ENCODE results near the gene ALAD. TPM values are rescaled to one million over a fixed set of nuclear protein-coding genes. Genes with fewer than 3 reads are reported as not detected.

ALAD gene
- total and polyA plus RNA-seq, 8 donors = 36.8 to 50.7 (median 44.7) TPM

DNA sequence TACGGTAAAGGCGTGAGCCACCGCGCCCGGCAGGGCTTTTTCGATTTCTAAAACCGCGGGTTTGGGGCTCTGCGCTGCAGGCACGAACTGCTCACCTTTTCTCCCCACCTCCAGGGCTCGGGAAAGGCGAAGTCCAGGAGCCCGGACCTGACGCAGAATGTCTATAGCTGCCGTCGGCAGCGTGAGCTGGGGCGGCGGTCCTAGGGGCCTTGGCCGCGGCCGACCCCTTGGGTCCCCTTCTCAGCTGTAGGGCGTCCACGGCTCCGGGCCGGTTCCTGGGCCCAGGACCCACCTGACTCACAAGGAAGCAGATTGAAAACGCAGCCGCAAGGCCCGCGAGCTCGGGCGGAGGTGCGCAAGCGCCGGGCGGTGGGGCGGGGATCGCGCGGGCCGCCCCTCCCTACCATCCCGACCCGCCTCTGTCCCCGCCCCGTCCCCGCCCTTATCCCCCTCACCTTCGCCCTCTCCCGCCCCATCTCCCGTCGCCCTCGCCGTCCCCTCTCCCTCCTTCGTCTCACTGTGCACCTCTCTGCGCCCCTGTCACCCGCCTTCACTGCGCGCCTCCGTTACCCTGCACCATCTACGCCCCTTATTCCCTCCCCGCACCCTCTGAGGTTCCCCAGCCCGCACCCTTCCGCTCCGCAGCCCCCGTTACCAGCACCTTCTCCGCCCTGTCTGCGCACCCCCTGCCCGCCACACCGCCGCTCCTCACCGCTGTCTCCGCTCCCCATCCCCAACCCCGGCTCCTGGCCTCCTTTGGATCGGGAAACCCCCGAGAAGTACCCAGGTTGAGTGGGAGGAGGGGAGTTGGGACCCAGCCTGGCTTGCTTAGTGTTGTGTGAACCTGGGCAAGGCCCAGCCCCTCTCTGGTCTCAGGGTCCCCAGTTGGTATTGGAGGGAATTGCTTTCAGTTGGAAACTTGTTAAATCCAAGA, 24.2 kb downstream of the ALAD start, which contains the start of gene HDHD3:
Gene HDHD3 (minus strand): TSS at position 353 of the 934 bp plus-strand sequence. CDS start 2,632 bp downstream, outside the sequence.
- DNase-seq (peak; percentile 73 to 95 (median 87)), ATAC-seq (peak; percentile 97)
- intact Hi-C loops (cut with DNase I) = no loop called here
- Histone ChIP-seq H3K4me3 (peak within 1 kb of the TSS; percentile 59 to 83), H3K27ac (peak within 1 kb of the TSS; percentile 67 to 79), H3K36me3 (peaks cover 0 to 19% of the 10 kb centered on the region in 2 donors), H3K9me3 (no peaks in the 10 kb centered on the region), H3K27me3 (no peaks in the 10 kb centered on the region), H3K4me1 (peaks cover 0 to 9% of the 10 kb centered on the region in 2 donors)
- TF ChIP-seq, protein P1, sequence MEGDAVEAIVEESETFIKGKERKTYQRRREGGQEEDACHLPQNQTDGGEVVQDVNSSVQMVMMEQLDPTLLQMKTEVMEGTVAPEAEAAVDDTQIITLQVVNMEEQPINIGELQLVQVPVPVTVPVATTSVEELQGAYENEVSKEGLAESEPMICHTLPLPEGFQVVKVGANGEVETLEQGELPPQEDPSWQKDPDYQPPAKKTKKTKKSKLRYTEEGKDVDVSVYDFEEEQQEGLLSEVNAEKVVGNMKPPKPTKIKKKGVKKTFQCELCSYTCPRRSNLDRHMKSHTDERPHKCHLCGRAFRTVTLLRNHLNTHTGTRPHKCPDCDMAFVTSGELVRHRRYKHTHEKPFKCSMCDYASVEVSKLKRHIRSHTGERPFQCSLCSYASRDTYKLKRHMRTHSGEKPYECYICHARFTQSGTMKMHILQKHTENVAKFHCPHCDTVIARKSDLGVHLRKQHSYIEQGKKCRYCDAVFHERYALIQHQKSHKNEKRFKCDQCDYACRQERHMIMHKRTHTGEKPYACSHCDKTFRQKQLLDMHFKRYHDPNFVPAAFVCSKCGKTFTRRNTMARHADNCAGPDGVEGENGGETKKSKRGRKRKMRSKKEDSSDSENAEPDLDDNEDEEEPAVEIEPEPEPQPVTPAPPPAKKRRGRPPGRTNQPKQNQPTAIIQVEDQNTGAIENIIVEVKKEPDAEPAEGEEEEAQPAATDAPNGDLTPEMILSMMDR (IDR thresholded peaks at IDR 0.05) = no peak

GRCh38 chr9:113375057-113376023, 25.7 kb downstream of the ALAD start:
- H3K27ac ChIP-seq = no peak overlapping the region
- no peak for ATAC-seq
- peaks cover 0 to 9% of the 10 kb centered on the region in 2 donors for H3K4me1 ChIP-seq

GRCh38 chr9:113373676-113374392, 27.2 kb downstream of the ALAD start:
- Histone ChIP-seq H3K4me3 (no peak overlapping the region), H3K27me3 (no peaks in the 10 kb centered on the region), H3K36me3 (peaks cover 0 to 19% of the 10 kb centered on the region in 2 donors), H3K9me3 (no peaks in the 10 kb centered on the region), H3K27ac (no peak overlapping the region), H3K4me1 (peaks cover 0 to 9% of the 10 kb centered on the region in 2 donors)
- DNase-seq (no peak), ATAC-seq (no peak)
- TF ChIP-seq, protein P1 (IDR thresholded peaks at IDR 0.05) = no peak
- intact Hi-C loops (cut with DNase I) = no loop called here

More at GRCh38 chr9:113375057-113376023, 25.7 kb downstream of the ALAD start:
- Histone ChIP-seq H3K36me3 (peaks cover 0 to 19% of the 10 kb centered on the region in 2 donors), H3K9me3 (no peaks in the 10 kb centered on the region), H3K27me3 (no peaks in the 10 kb centered on the region), H3K4me3 (peak overlapping the region; percentile 59 to 83)
- TF ChIP-seq, protein P1 (IDR thresholded peaks at IDR 0.05) = no peak
- intact Hi-C loops (cut with DNase I) = no loop called here
- no peak for DNase-seq

DNA sequence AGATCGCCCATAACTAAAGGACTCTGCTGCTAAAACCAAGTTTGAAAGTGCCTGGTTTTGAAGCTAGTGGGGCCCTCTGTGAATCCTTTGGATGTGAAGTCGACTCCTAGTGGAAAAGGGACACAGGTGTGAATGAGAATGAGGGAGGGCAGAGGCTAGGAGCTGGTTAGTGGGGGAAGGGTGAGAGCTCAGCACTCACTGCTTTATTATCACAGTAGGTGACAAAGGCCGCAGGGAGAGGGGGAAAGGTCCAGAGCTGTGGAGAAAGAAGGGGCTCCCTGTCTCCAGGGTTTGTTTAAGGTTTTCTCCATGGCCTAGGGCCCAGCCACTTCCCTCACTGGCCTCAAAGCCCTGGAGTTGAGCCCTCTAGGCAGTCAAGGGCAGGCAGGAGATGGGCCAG, 27.8 kb downstream of the ALAD start:
- intact Hi-C loops (cut with DNase I) = no loop called here
- no peak for DNase-seq
- Histone ChIP-seq H3K9me3 (no peaks in the 10 kb centered on the region), H3K4me3 (no peak overlapping the region), H3K27me3 (no peaks in the 10 kb centered on the region), H3K27ac (no peak overlapping the region), H3K36me3 (peaks cover 0 to 19% of the 10 kb centered on the region in 2 donors), H3K4me1 (peaks cover 0 to 9% of the 10 kb centered on the region in 2 donors)
- TF ChIP-seq, protein P1 (IDR thresholded peaks at IDR 0.05) = no peak
- no peak for ATAC-seq
